Measurements from ENCODE around the gene SLC12A3.

- TF ChIP-seq CTCF (IDR thresholded peaks at IDR 0.05) = no peak
- TF ChIP-seq POLR2A (IDR thresholded peaks at IDR 0.05) = no peak
- TF ChIP-seq EP300 (IDR thresholded peaks at IDR 0.05) = no peak
Observed at GRCh38 chr16:56880176-56880575, 15.2 kb downstream of the SLC12A3 start.
